Measurements from ENCODE around the gene ATXN1.

ATXN1 gene

DNA sequence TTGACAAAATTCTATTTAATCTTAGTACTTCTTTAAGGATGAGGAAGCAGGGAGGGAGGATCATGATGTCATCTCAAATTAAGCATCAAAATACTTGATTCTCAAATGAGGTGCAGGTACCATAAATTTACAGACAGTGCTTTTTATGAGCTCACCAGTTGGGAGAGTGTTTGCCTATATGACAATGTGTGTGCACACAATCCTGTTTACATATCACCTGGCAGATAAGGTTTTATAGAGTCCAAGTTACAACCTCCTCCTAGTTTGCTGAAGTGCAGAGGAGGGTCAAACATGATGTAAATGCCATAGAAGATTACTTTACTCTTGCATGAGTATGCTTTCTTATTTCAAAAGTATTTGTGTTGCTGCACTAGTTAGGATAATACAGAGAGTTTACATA, 6.4 kb downstream of the ATXN1 start:
- TF ChIP-seq, protein P1, sequence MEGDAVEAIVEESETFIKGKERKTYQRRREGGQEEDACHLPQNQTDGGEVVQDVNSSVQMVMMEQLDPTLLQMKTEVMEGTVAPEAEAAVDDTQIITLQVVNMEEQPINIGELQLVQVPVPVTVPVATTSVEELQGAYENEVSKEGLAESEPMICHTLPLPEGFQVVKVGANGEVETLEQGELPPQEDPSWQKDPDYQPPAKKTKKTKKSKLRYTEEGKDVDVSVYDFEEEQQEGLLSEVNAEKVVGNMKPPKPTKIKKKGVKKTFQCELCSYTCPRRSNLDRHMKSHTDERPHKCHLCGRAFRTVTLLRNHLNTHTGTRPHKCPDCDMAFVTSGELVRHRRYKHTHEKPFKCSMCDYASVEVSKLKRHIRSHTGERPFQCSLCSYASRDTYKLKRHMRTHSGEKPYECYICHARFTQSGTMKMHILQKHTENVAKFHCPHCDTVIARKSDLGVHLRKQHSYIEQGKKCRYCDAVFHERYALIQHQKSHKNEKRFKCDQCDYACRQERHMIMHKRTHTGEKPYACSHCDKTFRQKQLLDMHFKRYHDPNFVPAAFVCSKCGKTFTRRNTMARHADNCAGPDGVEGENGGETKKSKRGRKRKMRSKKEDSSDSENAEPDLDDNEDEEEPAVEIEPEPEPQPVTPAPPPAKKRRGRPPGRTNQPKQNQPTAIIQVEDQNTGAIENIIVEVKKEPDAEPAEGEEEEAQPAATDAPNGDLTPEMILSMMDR (conservative IDR thresholded peaks at IDR 0.05; ENCODE audit: low read depth, low read length) = no peak
- no peak overlapping the region for H3K4me3 ChIP-seq (ENCODE audit: low read length)
- no peak for DNase-seq (ENCODE audit: low read depth)

DNA sequence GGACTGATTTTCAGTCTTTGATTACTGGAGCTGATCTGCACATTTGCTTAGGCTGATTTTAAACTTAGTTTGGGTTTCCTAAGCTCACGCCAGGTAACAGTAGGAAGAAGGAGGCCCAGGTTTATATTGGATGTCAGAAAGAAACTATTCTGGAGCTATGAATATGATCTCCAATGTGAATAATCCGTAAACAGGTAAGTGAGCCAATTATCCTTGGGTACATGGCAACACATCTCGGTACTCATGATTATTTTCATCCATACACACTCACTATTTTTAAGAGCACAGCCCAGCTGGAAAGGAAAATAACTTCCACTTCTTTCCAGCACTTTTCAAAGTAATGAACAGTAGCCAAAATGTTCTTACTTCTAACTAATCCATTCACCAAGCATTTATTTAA, 7.0 kb downstream of the ATXN1 start:
- TF ChIP-seq, protein P1 (conservative IDR thresholded peaks at IDR 0.05; ENCODE audit: low read depth, low read length) = no peak
- H3K4me3 ChIP-seq (ENCODE audit: low read length) = no peak overlapping the region
- no peak for DNase-seq (ENCODE audit: low read depth)

DNA sequence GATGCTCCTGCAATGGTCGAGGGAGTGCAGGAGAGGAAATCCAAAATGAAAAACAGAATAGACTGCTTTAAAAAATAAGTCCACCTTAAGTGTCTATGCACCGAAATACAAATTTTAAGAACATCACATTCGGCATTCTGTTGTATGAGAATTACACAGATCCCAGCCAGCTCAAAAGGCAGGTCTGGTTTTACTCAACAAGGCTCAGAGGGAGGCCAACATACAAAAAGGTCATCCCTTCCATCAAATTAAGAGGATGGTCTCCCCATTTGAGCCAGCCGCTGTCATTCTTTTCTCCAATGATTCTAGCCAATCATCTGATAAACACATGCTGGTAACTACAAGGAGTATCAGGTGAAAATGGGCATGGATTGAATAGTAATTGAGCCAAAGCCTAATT, 7.9 kb downstream of the ATXN1 start:
- H3K4me3 ChIP-seq (ENCODE audit: low read length) = no peak overlapping the region
- TF ChIP-seq, protein P1 (conservative IDR thresholded peaks at IDR 0.05; ENCODE audit: low read depth, low read length) = no peak
- no peak for DNase-seq (ENCODE audit: low read depth)

DNA sequence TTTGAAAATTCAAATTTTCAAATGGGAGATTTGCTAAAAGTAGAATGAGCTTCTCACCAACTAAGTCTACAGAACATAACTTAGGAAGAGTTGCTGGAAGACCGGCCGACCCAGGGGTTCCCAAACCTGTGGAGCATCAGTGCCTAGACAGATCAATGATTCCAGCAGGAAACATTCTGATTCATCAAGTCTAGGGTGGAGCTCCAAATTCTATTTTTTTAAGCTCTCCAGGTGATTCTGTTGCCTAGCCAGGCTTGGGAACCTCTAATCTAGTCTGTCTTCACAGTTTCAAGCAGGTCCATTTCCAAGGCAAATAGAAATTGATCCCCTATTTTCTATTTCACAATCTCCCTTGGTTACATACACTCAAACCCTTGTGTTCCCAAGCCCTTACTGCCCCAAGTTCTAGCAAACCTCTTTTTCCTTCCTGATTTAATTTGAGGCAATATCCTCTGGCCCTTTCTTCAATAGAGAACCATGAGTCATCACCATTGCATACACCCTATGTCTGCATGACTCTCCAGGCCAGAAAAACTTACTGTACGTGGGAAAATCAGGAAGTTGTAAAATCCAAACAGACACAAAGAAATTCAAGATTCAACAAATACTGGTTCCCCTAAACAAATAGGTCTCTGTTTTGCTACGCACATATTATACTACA, 8.9 kb downstream of the ATXN1 start:
- no peak overlapping the region for H3K4me3 ChIP-seq (ENCODE audit: low read length)
- DNase-seq (ENCODE audit: low read depth) = no peak
- TF ChIP-seq, protein P1 (conservative IDR thresholded peaks at IDR 0.05; ENCODE audit: low read depth, low read length) = no peak

DNA sequence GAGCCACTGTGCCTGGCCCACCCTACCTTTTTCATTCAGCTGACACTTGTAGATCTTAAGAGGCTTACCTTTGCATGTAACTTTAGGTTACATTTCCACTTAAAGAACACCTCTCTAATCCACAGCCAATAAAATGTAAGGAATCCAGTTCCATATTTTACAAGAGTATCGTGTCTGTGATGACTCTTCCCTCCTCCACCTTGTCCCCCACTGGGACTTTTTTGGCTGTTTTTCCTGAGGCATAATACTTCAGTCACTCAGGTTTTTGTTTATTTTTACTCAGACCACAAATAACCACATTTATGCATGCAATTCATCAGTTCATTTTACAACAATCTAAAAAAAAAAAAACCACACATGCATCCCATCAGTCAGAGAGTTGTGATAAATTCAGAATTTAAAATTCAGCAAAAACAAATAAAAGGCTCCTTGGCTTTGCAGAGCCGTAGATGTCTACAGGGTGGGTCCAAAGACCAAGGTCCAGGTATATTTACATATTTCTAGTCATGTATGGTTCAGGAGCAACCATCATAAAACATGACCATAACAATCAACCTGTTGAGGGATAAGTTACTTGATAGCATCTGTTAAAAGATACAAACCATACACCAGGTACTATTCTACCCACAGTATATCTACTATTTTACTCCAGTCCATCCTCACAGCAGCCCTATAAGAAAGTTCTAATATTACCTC, 9.9 kb downstream of the ATXN1 start:
- no peak overlapping the region for H3K4me3 ChIP-seq (ENCODE audit: low read length)
- DNase-seq (ENCODE audit: low read depth) = no peak
- TF ChIP-seq, protein P1 (conservative IDR thresholded peaks at IDR 0.05; ENCODE audit: low read depth, low read length) = no peak

DNA sequence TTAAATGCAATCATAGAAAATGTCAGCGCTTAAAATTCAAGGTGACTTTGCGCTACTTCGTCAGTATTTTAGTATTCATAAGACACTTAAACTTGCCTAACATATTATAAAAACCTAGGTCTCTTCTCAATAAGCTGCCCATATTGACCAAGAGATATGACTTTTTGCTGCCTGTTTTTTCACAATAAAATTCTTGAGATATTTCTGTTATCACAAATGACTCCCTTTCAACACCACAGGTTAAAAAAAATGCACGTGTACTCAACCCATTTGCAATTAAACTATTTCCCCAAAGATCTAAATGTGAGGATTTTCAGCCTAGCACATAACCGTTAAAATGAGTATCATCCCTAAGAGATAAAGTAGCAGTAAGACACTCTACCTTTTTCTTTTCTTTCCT, 10.7 kb downstream of the ATXN1 start:
- DNase-seq (ENCODE audit: low read depth) = no peak
- H3K4me3 ChIP-seq (ENCODE audit: low read length) = no peak overlapping the region
- TF ChIP-seq, protein P1 (conservative IDR thresholded peaks at IDR 0.05; ENCODE audit: low read depth, low read length) = no peak
